GM19240 (cell line): Measurements from ENCODE around the gene CCL4.
"Not testable (repeated sequence)": the region's sequence is repeated elsewhere in the genome, so short reads cannot be mapped to it uniquely, and the experiment has no call there.

Experiments used
- DNase-seq: peaks from one replicate; pipeline ENCODE4 v3.0.0; 2011; ENCODE audit warnings: low spot score; ENCODE audit not compliant: insufficient read length

Gene CCL4

GRCh38 chr17:36117505-36118382 lies 14.1 kb downstream of the CCL4 start:
- DNase-seq = no peak

GRCh38 chr17:36118477-36119353 lies 15.1 kb downstream of the CCL4 start:
- no peak for DNase-seq

- no peak for DNase-seq
Measured at GRCh38 chr17:36120221-36120620, 16.6 kb downstream of the CCL4 start.

GRCh38 chr17:36121099-36121498 lies 17.5 kb downstream of the CCL4 start:
- not testable (repeated sequence) for DNase-seq

- DNase-seq = no peak
Measured at GRCh38 chr17:36123431-36123830, 19.8 kb downstream of the CCL4 start.

- DNase-seq = no peak
Measured at GRCh38 chr17:36124879-36125824, 21.5 kb downstream of the CCL4 start.

GRCh38 chr17:36127199-36127893 lies 23.7 kb downstream of the CCL4 start:
- no peak for DNase-seq

- no peak for DNase-seq
Measured at GRCh38 chr17:36127911-36128310, 24.3 kb downstream of the CCL4 start.

GRCh38 chr17:36128411-36128978 lies 24.9 kb downstream of the CCL4 start:
- DNase-seq = no peak

- DNase-seq = no peak
Measured at GRCh38 chr17:36129616-36130015, 26.0 kb downstream of the CCL4 start.

- no peak for DNase-seq
Measured at GRCh38 chr17:36130346-36130745, 26.7 kb downstream of the CCL4 start.

- DNase-seq = no peak
Measured at GRCh38 chr17:36131421-36131820, 27.8 kb downstream of the CCL4 start.

GRCh38 chr17:36131931-36132330 lies 28.3 kb downstream of the CCL4 start:
- DNase-seq = no peak

- no peak for DNase-seq
Measured at GRCh38 chr17:36132421-36132831, 28.8 kb downstream of the CCL4 start.

- no peak for DNase-seq
Measured at GRCh38 chr17:36133602-36134236, 30.1 kb downstream of the CCL4 start.

GRCh38 chr17:36135465-36135864 lies 31.8 kb downstream of the CCL4 start:
- DNase-seq = no peak

- no peak for DNase-seq
Measured at GRCh38 chr17:36136036-36136435, 32.4 kb downstream of the CCL4 start.

GRCh38 chr17:36136439-36136838 lies 32.8 kb downstream of the CCL4 start:
- no peak for DNase-seq

GRCh38 chr17:36142235-36142634 lies 38.6 kb downstream of the CCL4 start:
- DNase-seq = no peak

GRCh38 chr17:36142806-36143205 lies 39.2 kb downstream of the CCL4 start:
- no peak for DNase-seq
